Muscle layer of duodenum (tissue), 2 donors: ENCODE data around the gene ZNF574.
A peak's percentile ranks its signal among the peaks of the same experiment; 100 is the strongest.

Experiments
- H3K27ac ChIP-seq: one replicate; pipeline ENCODE4 v1.7.0; 2013; ENCODE audit warnings: mild to moderate bottlenecking, low read length
- H3K27me3 ChIP-seq: one replicate; pipeline ENCODE4 v1.7.0; 2013; ENCODE audit warnings: low read depth, mild to moderate bottlenecking, control low read depth, low read length
- H3K36me3 ChIP-seq, 2 donors: one replicate each; pipeline ENCODE4 v1.7.0; 2013; ENCODE audit warnings: low read length in 2 of 2, control low read depth in 1 of 2, mild to moderate bottlenecking in 1 of 2; ENCODE audit not compliant: insufficient read depth in 2 of 2, control insufficient read depth in 1 of 2
- H3K4me1 ChIP-seq, 2 donors: one replicate each; pipeline ENCODE4 v1.7.0; 2013; ENCODE audit warnings: low read length in 2 of 2, mild to moderate bottlenecking in 2 of 2, control low read depth in 1 of 2, moderate library complexity in 1 of 2; ENCODE audit not compliant: insufficient read depth in 2 of 2, control insufficient read depth in 1 of 2
- H3K4me3 ChIP-seq, 2 donors: one replicate each; pipeline ENCODE4 v1.7.0; 2013; ENCODE audit warnings: low read length in 2 of 2, low read depth in 1 of 2, mild to moderate bottlenecking in 1 of 2
- H3K9me3 ChIP-seq, 2 donors: one replicate each; pipeline ENCODE4 v1.7.0; 2013; ENCODE audit warnings: low read length in 2 of 2, control low read depth in 1 of 2, mild to moderate bottlenecking in 1 of 2; ENCODE audit not compliant: control insufficient read depth in 1 of 2
- donor health status: healthy.

The ZNF574 gene

GRCh38 chr19:42121036-42121621, 45.2 kb downstream of the ZNF574 start:
- Histone ChIP-seq H3K27me3 (no peaks in the 10 kb centered on the region), H3K9me3 (no peaks in the 10 kb centered on the region), H3K4me3 (no peak overlapping the region), H3K4me1 (no peaks in the 10 kb centered on the region), H3K27ac (no peak overlapping the region), H3K36me3 (no peaks in the 10 kb centered on the region)

GRCh38 chr19:42121656-42122069, 45.7 kb downstream of the ZNF574 start:
- no peaks in the 10 kb centered on the region for H3K4me1 ChIP-seq
- no peaks in the 10 kb centered on the region for H3K9me3 ChIP-seq
- no peak overlapping the region for H3K4me3 ChIP-seq
- H3K27me3 ChIP-seq: no peaks in the 10 kb centered on the region
- H3K36me3 ChIP-seq: no peaks in the 10 kb centered on the region
- no peak overlapping the region for H3K27ac ChIP-seq

- H3K4me1 ChIP-seq: no peaks in the 10 kb centered on the region
- no peak overlapping the region for H3K4me3 ChIP-seq
- no peak overlapping the region for H3K27ac ChIP-seq
- H3K27me3 ChIP-seq: no peaks in the 10 kb centered on the region
- no peaks in the 10 kb centered on the region for H3K36me3 ChIP-seq
- H3K9me3 ChIP-seq: no peaks in the 10 kb centered on the region
Observed at GRCh38 chr19:42122691-42123607, 47.0 kb downstream of the ZNF574 start.

- Histone ChIP-seq H3K27ac (no peak overlapping the region), H3K4me3 (no peak overlapping the region), H3K27me3 (no peaks in the 10 kb centered on the region)
Observed at GRCh38 chr19:42123765-42124164, 47.8 kb downstream of the ZNF574 start.

GRCh38 chr19:42124386-42124901, 48.5 kb downstream of the ZNF574 start:
- no peak overlapping the region for H3K27ac ChIP-seq

More at GRCh38 chr19:42123765-42124164, 47.8 kb downstream of the ZNF574 start:
- Histone ChIP-seq H3K9me3 (no peaks in the 10 kb centered on the region), H3K36me3 (no peaks in the 10 kb centered on the region), H3K4me1 (no peaks in the 10 kb centered on the region)

GRCh38 chr19:42125536-42125935, 49.6 kb downstream of the ZNF574 start:
- H3K36me3 ChIP-seq: no peaks in the 10 kb centered on the region
- no peak overlapping the region for H3K27ac ChIP-seq

More at GRCh38 chr19:42124386-42124901, 48.5 kb downstream of the ZNF574 start:
- no peaks in the 10 kb centered on the region for H3K4me1 ChIP-seq
- no peak overlapping the region for H3K4me3 ChIP-seq
- no peaks in the 10 kb centered on the region for H3K36me3 ChIP-seq
- H3K27me3 ChIP-seq: no peaks in the 10 kb centered on the region
- H3K9me3 ChIP-seq: no peaks in the 10 kb centered on the region

GRCh38 chr19:42126574-42126973, 50.6 kb downstream of the ZNF574 start:
- Histone ChIP-seq H3K27me3 (peaks cover 9% of the 10 kb centered on the region), H3K4me1 (no peaks in the 10 kb centered on the region), H3K27ac (no peak overlapping the region), H3K36me3 (no peaks in the 10 kb centered on the region), H3K9me3 (no peaks in the 10 kb centered on the region), H3K4me3 (no peak overlapping the region)

More at GRCh38 chr19:42125536-42125935, 49.6 kb downstream of the ZNF574 start:
- Histone ChIP-seq H3K4me1 (no peaks in the 10 kb centered on the region), H3K9me3 (no peaks in the 10 kb centered on the region), H3K27me3 (peaks cover 3% of the 10 kb centered on the region), H3K4me3 (no peak overlapping the region)

GRCh38 chr19:42129399-42130253, 53.7 kb downstream of the ZNF574 start:
- Histone ChIP-seq H3K4me1 (peaks cover 0 to 13% of the 10 kb centered on the region in 2 donors), H3K9me3 (no peaks in the 10 kb centered on the region), H3K27ac (peak overlapping the region; percentile 14), H3K27me3 (peaks cover 22% of the 10 kb centered on the region), H3K36me3 (no peaks in the 10 kb centered on the region), H3K4me3 (peak overlapping the region in 1 of 2 donors; percentile 13)

- Histone ChIP-seq H3K4me3 (peak overlapping the region in 1 of 2 donors; percentile 13), H3K27me3 (peaks cover 22% of the 10 kb centered on the region)
Observed at GRCh38 chr19:42130254-42130573, 54.2 kb downstream of the ZNF574 start.

More at GRCh38 chr19:42130254-42130573, 54.2 kb downstream of the ZNF574 start:
- Histone ChIP-seq H3K4me1 (peaks cover 0 to 13% of the 10 kb centered on the region in 2 donors), H3K27ac (no peak overlapping the region), H3K9me3 (no peaks in the 10 kb centered on the region), H3K36me3 (no peaks in the 10 kb centered on the region)
